NCI-H345 (cell line): Measurements from ENCODE around the gene CASP9.
A peak's percentile ranks its signal among the peaks of the same experiment; 100 is the strongest.
"Not testable (repeated sequence)": the region's sequence is repeated elsewhere in the genome, so short reads cannot be mapped to it uniquely, and the experiment has no call there.

Experiments
- DNase-seq: peaks from one replicate; lab custom pipeline; 2025; lab: John Stamatoyannopoulos, UW

CASP9 gene

GRCh38 chr1:15525050-15526020 is 1.3 kb upstream of the CASP9 start:
- peak; percentile 25 for DNase-seq

- peak; percentile 100 for DNase-seq
Measured at GRCh38 chr1:15524283-15525049, 451 bp upstream of the CASP9 start.

GRCh38 chr1:15523104-15524020 is 653 bp downstream of the CASP9 start:
- DNase-seq, result no peak

GRCh38 chr1:15522551-15522950 is 1.5 kb downstream of the CASP9 start:
- DNase-seq, result no peak

- DNase-seq, result not testable (repeated sequence)
Measured at GRCh38 chr1:15521206-15521906, 2.7 kb downstream of the CASP9 start.

GRCh38 chr1:15519625-15520024 is 4.4 kb downstream of the CASP9 start:
- no peak for DNase-seq

GRCh38 chr1:15515022-15515663 is 8.9 kb downstream of the CASP9 start:
- DNase-seq, result no peak

- DNase-seq, result not testable (repeated sequence)
Measured at GRCh38 chr1:15514557-15514956, 9.5 kb downstream of the CASP9 start.

GRCh38 chr1:15513919-15514318 is 10.1 kb downstream of the CASP9 start:
- no peak for DNase-seq

- no peak for DNase-seq
Measured at GRCh38 chr1:15513192-15513591, 10.8 kb downstream of the CASP9 start.

GRCh38 chr1:15510611-15511405 is 13.2 kb downstream of the CASP9 start:
- no peak for DNase-seq

GRCh38 chr1:15509586-15509985 is 14.4 kb downstream of the CASP9 start:
- DNase-seq, result no peak

- DNase-seq, result no peak
Measured at GRCh38 chr1:15508700-15509487, 15.1 kb downstream of the CASP9 start.

GRCh38 chr1:15507278-15507677 is 16.7 kb downstream of the CASP9 start:
- no peak for DNase-seq

GRCh38 chr1:15506831-15507230 is 17.2 kb downstream of the CASP9 start:
- DNase-seq, result no peak

GRCh38 chr1:15504436-15504835 is 19.6 kb downstream of the CASP9 start:
- DNase-seq, result no peak

GRCh38 chr1:15501208-15502032 is 22.6 kb downstream of the CASP9 start:
- DNase-seq, result peak; percentile 48
